GM21786 (cell line): ENCODE results near the gene VANGL2.

Experiments used
- ATAC-seq: cut with Tn5 transposase; IDR thresholded peaks from one replicate; pipeline ENCODE4 v1.9.1; 2021; ENCODE audit not compliant: unreplicated experiment

The VANGL2 gene

DNA sequence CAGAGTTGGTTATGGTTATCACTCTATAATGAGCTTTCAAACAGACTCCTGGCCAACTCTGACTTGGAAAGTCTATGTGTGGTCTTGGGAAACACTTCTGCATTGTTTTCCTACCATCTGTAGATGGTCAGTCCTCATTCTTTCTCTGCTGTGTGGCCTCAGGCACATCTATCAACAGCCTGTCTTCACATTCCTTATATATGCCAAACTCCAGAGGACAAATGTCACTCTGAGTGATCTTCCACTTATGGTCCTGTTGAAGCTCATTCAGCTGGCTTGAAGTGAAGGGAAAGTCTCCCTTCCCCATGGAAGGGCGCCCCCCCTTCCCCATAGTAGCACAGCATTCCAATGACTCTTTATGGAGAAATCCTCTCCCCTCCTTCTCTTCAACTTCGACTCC, 58.7 kb downstream of the VANGL2 start:
- ATAC-seq: no peak

GRCh38 chr1:160459687-160460086, 59.3 kb downstream of the VANGL2 start:
- no peak for ATAC-seq

DNA sequence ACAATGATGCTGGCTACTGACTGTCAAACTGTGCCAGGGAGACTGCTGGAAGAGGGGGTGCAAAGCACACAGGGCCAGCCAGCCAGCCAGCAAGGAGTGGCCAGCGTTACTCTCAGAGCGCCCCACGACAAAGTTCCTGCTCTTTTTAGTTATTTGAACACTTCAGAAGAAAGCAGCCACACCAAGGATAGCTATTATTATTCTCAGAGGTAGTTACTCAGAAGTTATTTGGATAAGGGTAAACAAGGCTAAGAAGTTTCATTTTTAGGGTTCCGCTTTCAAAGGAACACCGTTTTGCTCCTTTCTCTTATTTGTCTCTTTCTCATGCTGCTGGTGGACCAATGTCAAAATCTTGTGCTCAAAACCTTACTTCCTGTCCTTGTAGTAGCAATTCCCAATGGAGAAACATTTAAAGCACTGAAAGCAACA, 59.9 kb downstream of the VANGL2 start:
- ATAC-seq: peak; percentile 55

DNA sequence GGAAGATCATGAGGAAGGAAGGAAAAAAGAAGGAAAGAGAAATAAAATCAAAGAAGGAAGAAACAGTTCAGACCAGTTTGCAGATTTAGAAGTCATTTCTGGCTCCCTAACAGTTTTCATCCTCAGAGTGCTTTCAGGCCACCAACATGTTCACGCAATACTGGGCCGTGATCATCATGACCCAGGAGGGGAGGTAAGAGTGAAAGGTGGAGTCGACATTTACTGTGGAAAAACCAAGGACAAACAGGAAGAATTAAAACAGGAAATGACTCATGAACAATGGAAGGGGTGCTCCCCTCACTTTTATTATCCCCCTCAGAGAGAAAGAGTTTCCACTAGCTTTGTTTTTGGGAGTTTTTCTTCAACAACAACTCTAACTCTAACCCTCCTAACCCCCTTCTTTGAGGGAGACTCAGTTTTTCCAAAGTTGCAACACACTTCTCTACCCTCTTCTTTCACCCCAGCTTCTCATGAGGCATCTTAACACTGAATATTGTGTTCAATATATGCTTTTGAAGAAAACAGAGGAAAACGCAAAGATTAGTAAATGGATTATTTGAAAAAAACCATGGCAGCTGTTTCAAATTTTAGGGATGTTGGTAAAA, 60.4 kb downstream of the VANGL2 start:
- ATAC-seq: no peak

DNA sequence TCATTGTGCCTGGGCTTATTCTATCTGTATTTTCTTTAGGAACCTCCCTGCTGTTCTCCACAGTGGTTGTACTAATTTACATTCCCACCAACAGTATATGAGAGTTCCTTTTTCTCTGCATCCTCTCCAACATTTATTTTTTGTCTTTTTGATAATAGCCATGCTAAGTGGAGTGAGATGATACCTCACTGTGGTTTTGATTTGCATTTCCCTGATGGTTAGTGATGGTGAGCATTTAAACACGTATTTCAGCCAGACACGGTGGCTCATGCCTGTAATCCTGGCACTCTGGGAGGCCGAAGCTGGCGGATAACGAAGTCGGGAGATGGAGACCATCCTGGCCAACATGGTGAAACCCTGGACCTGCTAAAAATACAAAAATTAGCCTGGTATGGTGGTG, 64.8 kb downstream of the VANGL2 start:
- ATAC-seq: no peak

GRCh38 chr1:160466961-160467360, 66.6 kb downstream of the VANGL2 start:
- ATAC-seq: no peak

- no peak for ATAC-seq
Observed at GRCh38 chr1:160467576-160467975, 67.2 kb downstream of the VANGL2 start.

DNA sequence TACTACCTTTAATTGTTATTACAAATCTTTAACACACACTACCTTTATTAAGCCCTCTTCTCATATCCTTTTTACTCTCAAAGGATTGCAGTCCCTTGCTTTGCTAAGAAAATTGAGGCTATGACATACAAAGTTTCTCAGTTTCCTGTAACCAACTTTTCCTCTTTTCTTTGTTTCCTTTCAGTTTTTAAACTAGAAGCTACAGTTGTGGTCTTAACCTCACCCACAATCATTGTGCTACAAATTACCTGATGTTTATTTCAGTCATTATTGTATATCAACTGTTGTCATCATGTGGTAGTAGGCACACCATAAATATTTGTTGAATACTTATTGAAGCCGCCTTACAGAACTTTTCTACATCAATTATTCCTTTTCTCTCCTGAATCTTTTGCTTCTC, 70.9 kb downstream of the VANGL2 start:
- ATAC-seq: no peak

DNA sequence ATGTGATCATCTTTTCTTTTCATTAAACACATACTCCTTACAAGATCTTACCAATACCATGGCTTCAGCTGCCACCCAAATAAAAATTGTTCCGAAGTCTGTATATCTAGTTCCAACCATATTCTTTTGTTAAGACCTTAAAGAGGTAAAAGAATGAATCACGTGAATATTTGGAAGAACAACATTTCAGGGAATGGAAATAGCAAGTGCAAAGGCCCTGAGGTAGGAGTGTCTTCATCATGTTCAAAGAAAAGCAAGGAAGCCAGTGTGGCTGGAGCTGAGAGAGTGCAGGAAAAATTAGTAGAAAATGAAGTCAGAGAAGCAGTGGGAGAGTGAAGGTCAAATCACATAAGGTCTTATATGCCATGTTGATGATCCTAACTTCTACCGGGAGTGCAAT, 71.7 kb downstream of the VANGL2 start:
- ATAC-seq: no peak

GRCh38 chr1:160474392-160475242, 74.3 kb downstream of the VANGL2 start:
- ATAC-seq: peak; percentile 50
